H1 (cell line): ENCODE results near the gene CACNG5.

Source experiments
- CREB1 ChIP-seq: IDR thresholded peaks from 2 replicates; pipeline ENCODE4 v1.6.1; 2012; ENCODE audit warnings: inconsistent platforms
- CTCF ChIP-seq, 3 experiments: IDR thresholded peaks; 1 replicate in 2 of 3; 2 replicates in 1 of 3; pipeline versions ENCODE4 v1.5.1 to v1.6.1; 2011; ENCODE audit warnings: low read length in 3 of 3, mild to moderate bottlenecking in 3 of 3, inconsistent platforms in 2 of 3, low read depth in 1 of 3, moderate library complexity in 1 of 3; ENCODE audit not compliant: insufficient read depth in 1 of 3; ENCODE audit errors: control extremely low read depth in 1 of 3

GRCh38 chr17:66930933-66931332 is 96.0 kb downstream of the CACNG5 start:
- TF ChIP-seq CTCF (IDR thresholded peaks at IDR 0.05; ENCODE audit: control extremely low read depth in 1 of 3, insufficient read depth in 1 of 3, low read depth in 1 of 3, low read length in 3 of 3) (no peak), CREB1 (no peak)
